HepG2 (cell line): Measurements from ENCODE around the gene INAFM1. TPM values are rescaled to one million over a fixed set of nuclear protein-coding genes. Genes with fewer than 3 reads are reported as not detected.

ENCODE experiments used
- FOXK1 ChIP-seq: sonication (generic); formaldehyde crosslinking; IDR thresholded peaks from 2 replicates; pipeline ENCODE4 v1.4.0; 2020; ENCODE audit warnings: low read depth, missing genetic modification reagents, borderline replicate concordance
- GABPA ChIP-seq, 2 experiments: IDR thresholded peaks; 2 replicates each; pipeline ENCODE4 v1.6.1; 2011 to 2016; ENCODE audit warnings: low read depth in 2 of 2, low read length in 1 of 2, missing biosample characterization in 1 of 2, missing genetic modification characterization in 1 of 2
- JUN ChIP-seq: sonication (generic); formaldehyde crosslinking; IDR thresholded peaks from 2 replicates; pipeline ENCODE4 v1.4.0; 2020; ENCODE audit warnings: mild to moderate bottlenecking, missing genetic modification reagents
- KLF11 ChIP-seq: IDR thresholded peaks from 2 replicates; pipeline ENCODE4 v1.6.1; 2016; ENCODE audit warnings: missing compliant biosample characterization
- KLF6 ChIP-seq: IDR thresholded peaks from 2 replicates; pipeline ENCODE4 v1.8.0; 2016; ENCODE audit warnings: missing biosample characterization, missing genetic modification reagents
- MEF2D ChIP-seq: sonication (generic); formaldehyde crosslinking; IDR thresholded peaks from 2 replicates; pipeline ENCODE4 v1.5.1; 2020; ENCODE audit warnings: mild to moderate bottlenecking, missing genetic modification reagents
- POLR2G ChIP-seq: fragments of 200-400 bp; formaldehyde crosslinking; IDR thresholded peaks from 2 replicates; pipeline ENCODE4 v1.6.1; 2018; ENCODE audit warnings: mild to moderate bottlenecking, low read depth, low read length, moderate library complexity
- SMARCC2 ChIP-seq: fragments of 450-650 bp; IDR thresholded peaks from 2 replicates; pipeline ENCODE4 v1.6.1; 2017; ENCODE audit warnings: antibody characterized with exemption, mild to moderate bottlenecking
- SP2 ChIP-seq: sonication (generic); formaldehyde crosslinking; IDR thresholded peaks from 2 replicates; pipeline ENCODE4 v1.5.1; 2020; ENCODE audit warnings: mild to moderate bottlenecking, missing genetic modification reagents
- TAF1 ChIP-seq: sonication (generic); formaldehyde crosslinking; IDR thresholded peaks from 2 replicates; pipeline ENCODE4 v1.4.0; 2020; ENCODE audit warnings: missing genetic modification reagents
- TOE1 ChIP-seq: sonication (generic); formaldehyde crosslinking; IDR thresholded peaks from 2 replicates; pipeline ENCODE4 v1.4.0; 2020; ENCODE audit warnings: mild to moderate bottlenecking, missing genetic modification reagents
- ZBTB21 ChIP-seq: sonication (generic); formaldehyde crosslinking; IDR thresholded peaks from 2 replicates; pipeline ENCODE4 v1.4.0; 2020; ENCODE audit warnings: missing genetic modification reagents
- ZNF431 ChIP-seq: sonication (generic); formaldehyde crosslinking; IDR thresholded peaks from 2 replicates; pipeline ENCODE4 v1.9.0; 2022; ENCODE audit warnings: missing genetic modification reagents, low read depth, mild to moderate bottlenecking, borderline replicate concordance
- ZNF501 ChIP-seq: sonication (generic); formaldehyde crosslinking; IDR thresholded peaks from 2 replicates; pipeline ENCODE4 v1.5.1; 2020; ENCODE audit warnings: mild to moderate bottlenecking, moderate library complexity, missing genetic modification reagents
- ZNF713 ChIP-seq: sonication (generic); formaldehyde crosslinking; IDR thresholded peaks from 2 replicates; pipeline ENCODE4 v1.4.0; 2020; ENCODE audit warnings: mild to moderate bottlenecking, missing genetic modification reagents
- ZNF724P ChIP-seq: sonication (generic); formaldehyde crosslinking; IDR thresholded peaks from 2 replicates; pipeline ENCODE4 v1.8.0; 2022; ENCODE audit warnings: missing genetic modification reagents, borderline replicate concordance
- ZSCAN9 ChIP-seq: IDR thresholded peaks from 2 replicates; pipeline ENCODE4 v1.6.1; 2016; ENCODE audit warnings: borderline replicate concordance
- polyA plus RNA-seq, 8 experiments: library from polyadenylated mRNA; depleted of rRNA in 3 of 8; stranded (reverse) in 7 of 8; unstranded in 1 of 8; fragments of >200 nt; fragmentation: Illumina TruSeq in 4 of 8; extraction: Trizol in 4 of 8; gene quantifications; 2 replicates each; pipeline versions ENCODE4 v1.2.1 to v1.2.3, GENCODE V29; 2011 to 2016; ENCODE audit warnings: low read depth in 4 of 8, missing spikeins in 1 of 8, mixed read lengths in 1 of 8; ENCODE audit not compliant: insufficient read depth in 1 of 8
- total RNA-seq, 5 experiments: library from RNA; depleted of rRNA; stranded (reverse); fragments of >200 nt; fragmentation: Illumina TruSeq; extraction: Trizol; gene quantifications; 2 replicates each; pipeline ENCODE4 v1.2.3, GENCODE V29; 2016; ENCODE audit warnings: low read depth in 1 of 5
- TF ChIP-seq, protein P1 (sequence below): sonication (generic); formaldehyde crosslinking; IDR thresholded peaks from 2 replicates; pipeline ENCODE4 v1.4.0; 2020; ENCODE audit warnings: mild to moderate bottlenecking, missing genetic modification reagents, borderline replicate concordance
- TF ChIP-seq, protein P2 (sequence below): IDR thresholded peaks from 2 replicates; pipeline ENCODE4 v1.6.1; 2016; ENCODE audit warnings: mild to moderate bottlenecking, missing biosample characterization, missing genetic modification reagents
- TF ChIP-seq, protein P3 (sequence below): IDR thresholded peaks from 2 replicates; pipeline ENCODE4 v1.6.1; 2016; ENCODE audit warnings: low read depth
- TF ChIP-seq, protein P4 (sequence below): sonication (generic); formaldehyde crosslinking; IDR thresholded peaks from 2 replicates; pipeline ENCODE4 v1.8.1; 2023; ENCODE audit warnings: mild to moderate bottlenecking, inconsistent platforms, moderate library complexity, missing genetic modification reagents, borderline replicate concordance

The INAFM1 gene
- total and polyA plus RNA-seq, 2 of the 13 experiments (the other 11 are each of a cell fraction or from before 2014, with no cell fraction given): 0.88 to 1.9 TPM

DNA sequence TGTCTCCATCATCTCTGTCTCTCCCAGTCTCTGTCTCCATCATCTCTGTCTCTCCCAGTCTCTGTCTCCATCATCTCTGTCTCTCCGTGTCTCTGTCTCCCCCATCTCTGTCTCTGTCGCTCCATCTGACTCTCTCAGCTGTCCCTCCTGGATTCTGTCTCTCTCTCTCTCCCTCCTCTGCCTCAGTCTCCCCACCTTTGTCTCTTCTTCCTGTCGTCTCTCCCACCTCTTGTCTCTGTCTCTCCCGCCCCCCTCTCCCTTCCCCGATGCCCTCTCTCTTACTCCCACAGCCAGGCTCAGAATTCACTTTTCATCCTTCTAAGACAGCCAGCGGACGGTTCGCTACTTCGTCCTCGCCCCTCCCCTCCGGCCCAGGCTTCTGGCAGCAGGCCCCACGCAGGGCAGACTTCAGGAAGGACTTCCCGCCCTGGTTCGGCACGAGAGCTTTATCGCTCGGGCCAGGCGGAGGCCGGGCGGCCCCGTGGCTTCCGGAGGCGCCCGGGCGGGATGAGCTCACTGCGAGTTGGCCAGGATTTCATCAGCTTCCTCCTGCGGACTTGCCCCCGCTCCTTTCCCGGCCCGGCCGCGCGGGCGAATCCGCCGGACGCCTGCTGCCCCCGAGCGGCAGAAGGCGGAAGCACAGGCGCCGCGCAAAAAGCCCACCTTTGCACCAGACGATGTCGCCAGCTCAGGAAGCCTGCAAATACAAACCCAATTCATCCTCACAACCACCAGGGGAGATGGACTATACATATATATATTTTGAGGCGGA lies 30.7 kb upstream of the INAFM1 start (continued):
- TF ChIP-seq, protein P1, sequence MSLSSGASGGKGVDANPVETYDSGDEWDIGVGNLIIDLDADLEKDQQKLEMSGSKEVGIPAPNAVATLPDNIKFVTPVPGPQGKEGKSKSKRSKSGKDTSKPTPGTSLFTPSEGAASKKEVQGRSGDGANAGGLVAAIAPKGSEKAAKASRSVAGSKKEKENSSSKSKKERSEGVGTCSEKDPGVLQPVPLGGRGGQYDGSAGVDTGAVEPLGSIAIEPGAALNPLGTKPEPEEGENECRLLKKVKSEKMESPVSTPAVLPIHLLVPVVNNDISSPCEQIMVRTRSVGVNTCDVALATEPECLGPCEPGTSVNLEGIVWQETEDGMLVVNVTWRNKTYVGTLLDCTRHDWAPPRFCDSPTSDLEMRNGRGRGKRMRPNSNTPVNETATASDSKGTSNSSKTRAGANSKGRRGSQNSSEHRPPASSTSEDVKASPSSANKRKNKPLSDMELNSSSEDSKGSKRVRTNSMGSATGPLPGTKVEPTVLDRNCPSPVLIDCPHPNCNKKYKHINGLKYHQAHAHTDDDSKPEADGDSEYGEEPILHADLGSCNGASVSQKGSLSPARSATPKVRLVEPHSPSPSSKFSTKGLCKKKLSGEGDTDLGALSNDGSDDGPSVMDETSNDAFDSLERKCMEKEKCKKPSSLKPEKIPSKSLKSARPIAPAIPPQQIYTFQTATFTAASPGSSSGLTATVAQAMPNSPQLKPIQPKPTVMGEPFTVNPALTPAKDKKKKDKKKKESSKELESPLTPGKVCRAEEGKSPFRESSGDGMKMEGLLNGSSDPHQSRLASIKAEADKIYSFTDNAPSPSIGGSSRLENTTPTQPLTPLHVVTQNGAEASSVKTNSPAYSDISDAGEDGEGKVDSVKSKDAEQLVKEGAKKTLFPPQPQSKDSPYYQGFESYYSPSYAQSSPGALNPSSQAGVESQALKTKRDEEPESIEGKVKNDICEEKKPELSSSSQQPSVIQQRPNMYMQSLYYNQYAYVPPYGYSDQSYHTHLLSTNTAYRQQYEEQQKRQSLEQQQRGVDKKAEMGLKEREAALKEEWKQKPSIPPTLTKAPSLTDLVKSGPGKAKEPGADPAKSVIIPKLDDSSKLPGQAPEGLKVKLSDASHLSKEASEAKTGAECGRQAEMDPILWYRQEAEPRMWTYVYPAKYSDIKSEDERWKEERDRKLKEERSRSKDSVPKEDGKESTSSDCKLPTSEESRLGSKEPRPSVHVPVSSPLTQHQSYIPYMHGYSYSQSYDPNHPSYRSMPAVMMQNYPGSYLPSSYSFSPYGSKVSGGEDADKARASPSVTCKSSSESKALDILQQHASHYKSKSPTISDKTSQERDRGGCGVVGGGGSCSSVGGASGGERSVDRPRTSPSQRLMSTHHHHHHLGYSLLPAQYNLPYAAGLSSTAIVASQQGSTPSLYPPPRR: peak; percentile 67; the same call in 1 of the 2 replicates
- TF ChIP-seq SP2 (peak; percentile 12; the same call in 1 of the 2 replicates), ZNF431 (CRISPR knock-in tag) (peak; percentile 76; the same call in 1 of the 2 replicates), MEF2D (peak; percentile 91), ZNF724P (CRISPR knock-in tag) (peak; percentile 62), GABPA (IDR thresholded peaks at IDR 0.05; ENCODE audit: low read depth, low read length) (peak; percentile 54), GABPA (CRISPR knock-in tag; IDR thresholded peaks at IDR 0.05; ENCODE audit: low read depth) (peak; percentile 87), ZBTB21 (CRISPR knock-in tag) (no peak), TOE1 (CRISPR knock-in tag) (0 out of 2 replicates have a peak, but pooled peaks have one; percentile 54), KLF6 (CRISPR knock-in tag) (peak; percentile 75), FOXK1 (CRISPR knock-in tag) (0 out of 2 replicates have a peak, but pooled peaks have one; percentile 36), KLF11 (CRISPR knock-in tag) (peak; percentile 78), POLR2G (peak; percentile 23; the same call in 1 of the 2 replicates), ZNF713 (CRISPR knock-in tag) (0 out of 2 replicates have a peak, but pooled peaks have one; percentile 73), TAF1 (CRISPR knock-in tag) (peak; percentile 45; the same call in 1 of the 2 replicates), JUN (CRISPR knock-in tag) (peak; percentile 85), ZSCAN9 (peak; percentile 83; the same call in 1 of the 2 replicates), ZNF501 (CRISPR knock-in tag) (peak; percentile 89; the same call in 1 of the 2 replicates), SMARCC2 (no peak)
- TF ChIP-seq, protein P2, sequence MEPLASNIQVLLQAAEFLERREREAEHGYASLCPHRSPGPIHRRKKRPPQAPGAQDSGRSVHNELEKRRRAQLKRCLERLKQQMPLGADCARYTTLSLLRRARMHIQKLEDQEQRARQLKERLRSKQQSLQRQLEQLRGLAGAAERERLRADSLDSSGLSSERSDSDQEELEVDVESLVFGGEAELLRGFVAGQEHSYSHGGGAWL (CRISPR knock-in tag): 0 out of 2 replicates have a peak, but pooled peaks have one; percentile 48
- TF ChIP-seq, protein P3, sequence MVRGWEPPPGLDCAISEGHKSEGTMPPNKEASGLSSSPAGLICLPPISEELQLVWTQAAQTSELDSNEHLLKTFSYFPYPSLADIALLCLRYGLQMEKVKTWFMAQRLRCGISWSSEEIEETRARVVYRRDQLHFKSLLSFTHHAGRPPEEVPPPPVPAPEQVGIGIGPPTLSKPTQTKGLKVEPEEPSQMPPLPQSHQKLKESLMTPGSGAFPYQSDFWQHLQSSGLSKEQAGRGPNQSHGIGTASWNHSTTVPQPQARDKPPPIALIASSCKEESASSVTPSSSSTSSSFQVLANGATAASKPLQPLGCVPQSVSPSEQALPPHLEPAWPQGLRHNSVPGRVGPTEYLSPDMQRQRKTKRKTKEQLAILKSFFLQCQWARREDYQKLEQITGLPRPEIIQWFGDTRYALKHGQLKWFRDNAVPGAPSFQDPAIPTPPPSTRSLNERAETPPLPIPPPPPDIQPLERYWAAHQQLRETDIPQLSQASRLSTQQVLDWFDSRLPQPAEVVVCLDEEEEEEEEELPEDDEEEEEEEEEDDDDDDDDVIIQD: 0 out of 2 replicates have a peak, but pooled peaks have one; percentile 31
- TF ChIP-seq, protein P4, sequence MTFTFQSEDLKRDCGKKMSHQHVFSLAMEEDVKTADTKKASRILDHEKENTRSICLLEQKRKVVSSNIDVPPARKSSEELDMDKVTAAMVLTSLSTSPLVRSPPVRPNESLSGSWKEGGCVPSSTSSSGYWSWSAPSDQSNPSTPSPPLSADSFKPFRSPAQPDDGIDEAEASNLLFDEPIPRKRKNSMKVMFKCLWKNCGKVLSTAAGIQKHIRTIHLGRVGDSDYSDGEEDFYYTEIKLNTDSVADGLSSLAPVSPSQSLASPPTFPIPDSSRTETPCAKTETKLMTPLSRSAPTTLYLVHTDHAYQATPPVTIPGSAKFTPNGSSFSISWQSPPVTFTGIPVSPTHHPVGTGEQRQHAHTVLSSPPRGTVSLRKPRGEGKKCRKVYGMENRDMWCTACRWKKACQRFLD (CRISPR knock-in tag): 0 out of 2 replicates have a peak, but pooled peaks have one; percentile 24
